ENCODE measurements around the gene ASB5.

The ASB5 gene

GRCh38 chr4:176187624-176188023 lies 81.4 kb downstream of the ASB5 start:
- H3K4me3 ChIP-seq (ENCODE audit: low read depth, low read length) = no peak overlapping the region
- DNase-seq (ENCODE audit: low read depth) = no peak
- TF ChIP-seq, protein P1, sequence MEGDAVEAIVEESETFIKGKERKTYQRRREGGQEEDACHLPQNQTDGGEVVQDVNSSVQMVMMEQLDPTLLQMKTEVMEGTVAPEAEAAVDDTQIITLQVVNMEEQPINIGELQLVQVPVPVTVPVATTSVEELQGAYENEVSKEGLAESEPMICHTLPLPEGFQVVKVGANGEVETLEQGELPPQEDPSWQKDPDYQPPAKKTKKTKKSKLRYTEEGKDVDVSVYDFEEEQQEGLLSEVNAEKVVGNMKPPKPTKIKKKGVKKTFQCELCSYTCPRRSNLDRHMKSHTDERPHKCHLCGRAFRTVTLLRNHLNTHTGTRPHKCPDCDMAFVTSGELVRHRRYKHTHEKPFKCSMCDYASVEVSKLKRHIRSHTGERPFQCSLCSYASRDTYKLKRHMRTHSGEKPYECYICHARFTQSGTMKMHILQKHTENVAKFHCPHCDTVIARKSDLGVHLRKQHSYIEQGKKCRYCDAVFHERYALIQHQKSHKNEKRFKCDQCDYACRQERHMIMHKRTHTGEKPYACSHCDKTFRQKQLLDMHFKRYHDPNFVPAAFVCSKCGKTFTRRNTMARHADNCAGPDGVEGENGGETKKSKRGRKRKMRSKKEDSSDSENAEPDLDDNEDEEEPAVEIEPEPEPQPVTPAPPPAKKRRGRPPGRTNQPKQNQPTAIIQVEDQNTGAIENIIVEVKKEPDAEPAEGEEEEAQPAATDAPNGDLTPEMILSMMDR (IDR thresholded peaks at IDR 0.05; ENCODE audit: control insufficient read depth, extremely low read depth, insufficient read depth) = no peak

GRCh38 chr4:176186671-176187395 lies 82.2 kb downstream of the ASB5 start:
- no peak for DNase-seq (ENCODE audit: low read depth)
- TF ChIP-seq, protein P1 (IDR thresholded peaks at IDR 0.05; ENCODE audit: control insufficient read depth, extremely low read depth, insufficient read depth) = no peak
- no peak overlapping the region for H3K4me3 ChIP-seq (ENCODE audit: low read depth, low read length)

DNA sequence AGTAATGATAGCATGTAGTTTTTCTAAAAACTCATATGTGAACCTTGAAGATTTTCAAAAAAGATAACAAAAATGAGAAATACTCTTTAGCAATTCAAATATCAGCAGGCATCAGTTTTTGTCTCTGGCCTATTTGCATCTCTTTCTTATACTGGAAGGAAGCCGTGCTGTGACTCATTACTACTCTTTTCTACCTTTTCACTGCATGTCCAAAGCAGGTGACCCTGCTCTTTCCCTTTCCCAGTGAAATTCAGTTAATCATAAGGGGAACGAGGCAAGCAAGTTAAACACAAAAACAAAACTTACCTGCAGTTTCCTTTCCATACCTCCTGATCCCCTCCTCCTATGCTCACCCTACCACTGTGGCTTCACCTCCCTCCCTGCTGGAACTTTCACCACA lies 83.0 kb downstream of the ASB5 start:
- H3K4me3 ChIP-seq (ENCODE audit: low read depth, low read length) = no peak overlapping the region
- DNase-seq (ENCODE audit: low read depth) = no peak
- TF ChIP-seq, protein P1 (IDR thresholded peaks at IDR 0.05; ENCODE audit: control insufficient read depth, extremely low read depth, insufficient read depth) = no peak

GRCh38 chr4:176185051-176185450 lies 84.0 kb downstream of the ASB5 start:
- no peak overlapping the region for H3K4me3 ChIP-seq (ENCODE audit: low read depth, low read length)
- no peak for DNase-seq (ENCODE audit: low read depth)
- TF ChIP-seq, protein P1 (IDR thresholded peaks at IDR 0.05; ENCODE audit: control insufficient read depth, extremely low read depth, insufficient read depth) = no peak
